Left colon (tissue), 2 donors: ENCODE data around the gene XKR7. TPM values are rescaled to one million over a fixed set of nuclear protein-coding genes. Genes with fewer than 3 reads are reported as not detected.

Source experiments
- ATAC-seq: fragments of 200-7000 bp; cut with Tn5 transposase; one replicate; pipeline ENCODE4 v1.9.1; 2020; ENCODE audit warnings: mild to moderate bottlenecking, moderate library complexity
- DNase-seq, 2 donors: peaks; one replicate each; pipeline ENCODE4 v3.0.0-alpha.2; 2020
- intact Hi-C, 2 donors: fragments of 100-400 bp; cut with DNase I in 1 of 2; cut with micrococcal nuclease in 1 of 2; formaldehyde crosslinking; loops; one replicate each; pipeline versions ENCODE4 v1.11.2 to v1.14.0; 2022; cut with DNase I, micrococcal nuclease
- total RNA-seq, 2 donors: library from RNA; stranded (reverse); fragmentation: NEBNext Ultra II Directional; extraction: Animal tissue kit (Norgen Biotek cat#: 25700); gene quantifications; one replicate each; pipeline ENCODE4 v1.2.1, GENCODE V29; 2021
- donor health status: DM: no; HTN: no; CAD: no.
- donor health status: DM: yes; HTN: yes; CAD: no.

The XKR7 gene
- total RNA-seq, 2 donors from 2014 or later, result 0.06 to 0.11 TPM

GRCh38 chr20:31969991-31970390 is 2.0 kb downstream of the XKR7 start:
- ATAC-seq (no peak), DNase-seq (no peak)
- intact Hi-C loops, result no loop called here

- intact Hi-C loops, result no loop called here
- ATAC-seq, result no peak
Measured at GRCh38 chr20:31972471-31973021, 4.6 kb downstream of the XKR7 start.

GRCh38 chr20:31974296-31974695 is 6.3 kb downstream of the XKR7 start:
- intact Hi-C loops, result no loop called here
- ATAC-seq (no peak), DNase-seq (no peak)

More at GRCh38 chr20:31972471-31973021, 4.6 kb downstream of the XKR7 start:
- no peak for DNase-seq

- DNase-seq (no peak), ATAC-seq (no peak)
- intact Hi-C loops, result no loop called here
Measured at GRCh38 chr20:31974951-31975487, 7.1 kb downstream of the XKR7 start.

GRCh38 chr20:31975874-31976273 is 7.9 kb downstream of the XKR7 start:
- intact Hi-C loops, result no loop called here
- no peak for DNase-seq
- no peak for ATAC-seq

GRCh38 chr20:31977080-31977479 is 9.1 kb downstream of the XKR7 start:
- DNase-seq, result no peak
- ATAC-seq, result no peak
- intact Hi-C loops, result no loop called here

- intact Hi-C loops, result no loop called here
- no peak for DNase-seq
- ATAC-seq, result no peak
Measured at GRCh38 chr20:31979713-31980426, 11.9 kb downstream of the XKR7 start.

- DNase-seq (no peak), ATAC-seq (no peak)
- intact Hi-C loops, result no loop called here
Measured at GRCh38 chr20:31981784-31982183, 13.8 kb downstream of the XKR7 start.

- ATAC-seq (no peak), DNase-seq (no peak)
- intact Hi-C loops, result no loop called here
Measured at GRCh38 chr20:31984981-31985471, 17.1 kb downstream of the XKR7 start.

- intact Hi-C loops, result no loop called here
Measured at GRCh38 chr20:31987744-31988143, 19.8 kb downstream of the XKR7 start.

GRCh38 chr20:31988430-31989015 is 20.6 kb downstream of the XKR7 start:
- intact Hi-C loops, result no loop called here
- DNase-seq, result no peak

More at GRCh38 chr20:31987744-31988143, 19.8 kb downstream of the XKR7 start:
- no peak for ATAC-seq
- no peak for DNase-seq

GRCh38 chr20:31989030-31989645 is 21.2 kb downstream of the XKR7 start:
- DNase-seq, result no peak
- no peak for ATAC-seq
- intact Hi-C loops, result no loop called here

More at GRCh38 chr20:31988430-31989015, 20.6 kb downstream of the XKR7 start:
- ATAC-seq, result no peak

GRCh38 chr20:31990641-31991338 is 22.8 kb downstream of the XKR7 start:
- DNase-seq (no peak), ATAC-seq (no peak)
- intact Hi-C loops, result no loop called here

GRCh38 chr20:31991339-31991705 is 23.4 kb downstream of the XKR7 start:
- DNase-seq (no peak), ATAC-seq (no peak)
- intact Hi-C loops, result no loop called here

GRCh38 chr20:31992086-31992485 is 24.1 kb downstream of the XKR7 start:
- no peak for DNase-seq
- intact Hi-C loops, result no loop called here
- no peak for ATAC-seq

- intact Hi-C loops, result no loop called here
- ATAC-seq (no peak), DNase-seq (no peak)
Measured at GRCh38 chr20:31996996-31997395, 29.0 kb downstream of the XKR7 start.

- no peak for ATAC-seq
- intact Hi-C loops, result no loop called here
- no peak for DNase-seq
Measured at GRCh38 chr20:31998246-31998645, 30.3 kb downstream of the XKR7 start.

- DNase-seq (no peak), ATAC-seq (no peak)
- intact Hi-C loops, result no loop called here
Measured at GRCh38 chr20:32003325-32003724, 35.4 kb downstream of the XKR7 start.

GRCh38 chr20:32004963-32005362 is 37.0 kb downstream of the XKR7 start:
- intact Hi-C loops, result no loop called here
- DNase-seq (no peak), ATAC-seq (no peak)
